Measurements from ENCODE around the gene CABLES1.
"Not testable (repeated sequence)": the region's sequence is repeated elsewhere in the genome, so short reads cannot be mapped to it uniquely, and the experiment has no call there.

The CABLES1 gene

DNA sequence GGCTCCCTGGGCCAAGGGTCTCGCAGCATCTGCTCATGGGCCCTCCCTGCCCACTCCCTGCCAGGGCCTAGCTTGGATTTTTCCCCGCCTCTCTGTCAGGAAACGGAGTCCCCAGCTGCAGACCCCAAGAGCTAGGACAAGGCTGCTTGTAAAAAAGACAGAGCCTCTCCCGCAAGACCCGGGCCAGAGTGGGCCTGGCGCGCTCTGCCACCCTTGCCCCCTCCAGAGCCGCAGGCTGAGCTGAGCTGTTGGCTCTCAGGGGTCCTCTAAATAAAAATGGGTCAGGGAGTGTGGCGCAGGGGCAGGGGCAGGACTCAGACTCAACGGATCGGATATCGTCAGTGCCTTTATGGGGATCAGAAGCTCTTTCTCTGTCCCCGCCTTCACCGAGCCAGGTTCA, 112.6 kb downstream of the CABLES1 start:
- DNase-seq, result no peak

DNA sequence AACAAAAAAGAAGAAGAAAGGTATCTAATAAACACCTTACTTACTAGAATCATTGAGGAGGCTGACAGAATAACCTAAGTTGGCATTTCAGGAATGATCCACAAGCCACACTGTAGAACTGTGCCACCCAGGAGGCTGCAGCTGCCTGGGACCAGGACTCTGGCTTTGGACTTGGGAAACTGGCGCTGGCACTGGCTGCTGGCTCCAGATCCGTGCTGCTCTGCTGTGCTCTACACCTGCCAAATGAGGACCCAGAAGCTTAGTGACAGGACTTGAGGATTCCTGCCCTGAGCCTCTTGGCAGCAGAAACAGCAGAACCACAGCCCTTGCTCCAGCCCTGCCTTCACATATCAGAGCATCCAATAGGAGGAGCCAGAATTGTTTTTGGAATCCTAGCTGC, 113.5 kb downstream of the CABLES1 start:
- DNase-seq, result no peak

- DNase-seq, result no peak
Measured at GRCh38 chr18:23249348-23249747, 114.1 kb downstream of the CABLES1 start.

GRCh38 chr18:23250893-23251656, 115.8 kb downstream of the CABLES1 start:
- no peak for DNase-seq

- no peak for DNase-seq
Measured at GRCh38 chr18:23253630-23254029, 118.3 kb downstream of the CABLES1 start.

- no peak for DNase-seq
Measured at GRCh38 chr18:23257137-23257536, 121.9 kb downstream of the CABLES1 start.

GRCh38 chr18:23257686-23258565, 122.6 kb downstream of the CABLES1 start:
- DNase-seq, result no peak

- no peak for DNase-seq
Measured at GRCh38 chr18:23258566-23259469, 123.5 kb downstream of the CABLES1 start.

DNA sequence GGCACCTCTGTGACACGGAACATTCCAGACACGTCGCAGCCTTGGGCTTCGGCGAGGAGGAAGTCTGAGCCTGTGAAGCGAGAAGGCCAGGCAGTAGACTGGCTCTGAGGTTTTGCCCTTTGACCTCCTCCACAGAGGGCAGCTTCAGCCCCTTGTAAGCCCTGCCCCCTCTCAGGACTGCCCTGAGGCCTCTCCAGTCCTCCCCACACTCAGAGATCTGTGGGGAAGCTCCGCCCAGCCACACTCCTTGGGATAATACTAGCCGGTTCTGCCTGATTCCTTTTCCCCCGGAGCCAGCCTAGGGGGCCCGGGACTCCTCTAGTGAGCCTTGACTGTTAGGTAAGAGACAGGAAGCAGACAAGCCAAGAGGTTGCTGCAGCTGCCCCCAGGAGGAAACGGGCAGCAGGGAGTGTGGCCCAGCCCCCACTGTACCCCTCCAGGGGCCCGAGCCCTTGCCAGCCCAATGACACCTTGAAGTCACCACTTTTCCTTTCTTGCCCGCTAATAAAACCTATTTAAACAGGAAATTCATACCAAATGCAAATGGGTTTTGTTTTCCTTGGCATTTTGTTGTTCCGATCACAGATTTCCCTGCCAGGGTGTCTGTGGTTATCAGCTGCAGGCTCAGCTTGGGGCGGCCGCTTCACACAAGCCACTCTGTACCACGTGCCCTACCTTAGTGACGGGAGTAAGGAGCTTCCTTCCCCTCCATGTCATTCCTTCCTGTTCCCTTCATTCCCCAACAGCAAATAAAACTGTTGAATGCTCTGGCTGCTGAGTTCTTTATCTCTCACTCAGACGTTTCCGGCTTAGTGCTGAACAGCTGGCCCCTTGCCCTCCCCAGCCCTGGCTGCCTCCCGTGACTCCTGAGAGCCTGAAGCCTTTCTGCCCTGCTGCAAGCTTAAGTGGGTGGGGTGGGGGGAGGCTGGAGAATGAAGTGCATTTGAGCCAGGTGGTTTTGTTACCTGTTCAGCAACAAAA, 124.7 kb downstream of the CABLES1 start:
- peak; percentile 59 to 72 for DNase-seq

DNA sequence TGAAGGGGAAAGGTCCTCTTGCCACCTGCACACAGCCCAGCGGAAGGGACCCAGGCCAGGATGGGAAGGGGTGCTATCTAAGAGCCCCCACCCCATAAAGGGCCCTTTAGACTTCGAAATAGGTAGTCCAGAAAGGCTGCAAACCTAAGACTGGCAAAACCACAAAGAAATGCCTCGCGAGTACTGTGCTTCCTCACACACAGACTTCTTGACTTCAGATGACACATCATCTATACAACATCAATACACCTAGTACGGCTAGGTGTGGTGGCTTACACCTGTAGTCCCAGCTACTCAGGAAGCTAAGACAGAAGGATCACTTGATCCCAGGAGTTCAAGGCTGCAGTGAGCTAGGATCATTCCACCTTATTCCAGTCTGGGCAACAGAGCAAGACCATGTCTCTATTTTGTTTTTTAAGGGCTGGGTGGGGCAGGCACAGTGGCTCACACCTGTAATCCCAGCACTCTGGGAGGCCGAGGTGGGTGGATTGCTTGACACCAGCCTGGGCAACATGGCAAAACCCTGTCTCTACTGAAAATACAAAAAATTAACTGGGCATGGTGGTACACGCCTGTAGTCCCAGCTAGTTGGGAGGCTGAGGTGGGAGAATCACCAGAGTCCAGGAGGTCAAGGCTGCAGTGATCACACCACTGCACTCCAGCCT, 125.8 kb downstream of the CABLES1 start:
- DNase-seq, result no peak

GRCh38 chr18:23263551-23264235, 128.4 kb downstream of the CABLES1 start:
- DNase-seq, result no peak

GRCh38 chr18:23265682-23266399, 130.6 kb downstream of the CABLES1 start:
- DNase-seq, result no peak

DNA sequence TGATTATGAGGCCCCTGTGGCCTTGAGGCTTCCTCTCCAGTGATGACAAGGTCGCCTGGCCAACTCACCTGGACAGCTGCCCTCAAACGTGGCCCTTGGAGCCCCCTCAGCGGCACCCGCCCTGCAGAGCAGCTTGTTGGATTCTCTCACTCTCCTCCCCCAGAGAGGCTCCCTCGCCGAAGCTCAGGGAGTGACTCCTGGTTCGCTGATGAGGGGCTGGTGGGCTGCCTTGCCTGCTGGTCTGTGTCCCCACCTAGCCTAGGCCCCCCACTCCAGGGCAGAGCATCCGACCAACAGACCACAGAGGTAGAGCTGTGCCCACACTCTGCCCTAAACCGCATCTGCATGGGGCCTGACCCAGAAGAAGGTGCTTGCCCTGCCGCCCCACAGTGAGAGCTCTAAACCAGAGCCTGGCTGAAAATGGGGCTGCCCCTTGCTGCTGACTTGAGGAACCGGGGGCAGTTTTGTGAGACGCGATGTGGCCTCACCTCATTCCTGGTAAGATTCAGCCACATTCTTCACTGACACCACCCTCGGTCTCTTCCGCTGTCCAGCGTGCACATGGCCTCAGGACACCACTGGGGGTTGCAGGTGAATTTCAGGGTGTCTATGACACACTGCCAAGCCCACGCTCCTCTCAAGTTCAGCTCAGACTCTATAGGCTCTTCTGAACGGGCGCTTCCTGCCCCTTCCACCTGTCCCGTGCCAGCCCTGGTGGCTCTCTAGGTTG, 131.6 kb downstream of the CABLES1 start:
- no peak for DNase-seq

DNA sequence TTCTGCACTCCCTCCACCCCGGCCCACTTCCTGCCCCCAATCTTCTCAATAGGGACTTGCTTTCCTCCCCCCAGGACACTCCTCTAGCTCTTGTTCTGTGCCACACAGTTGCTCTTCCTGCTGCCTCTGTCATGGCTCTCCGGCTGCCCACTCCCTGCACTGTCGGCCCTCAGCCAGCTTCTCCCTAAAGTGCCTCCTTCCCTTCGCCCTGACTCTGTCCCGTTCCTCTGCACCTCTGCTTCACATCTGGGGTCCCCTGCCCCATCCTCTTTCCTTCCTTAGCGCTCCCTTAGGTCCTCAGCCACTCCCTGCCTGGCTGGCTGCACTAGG, 132.1 kb downstream of the CABLES1 start:
- DNase-seq, result no peak

DNA sequence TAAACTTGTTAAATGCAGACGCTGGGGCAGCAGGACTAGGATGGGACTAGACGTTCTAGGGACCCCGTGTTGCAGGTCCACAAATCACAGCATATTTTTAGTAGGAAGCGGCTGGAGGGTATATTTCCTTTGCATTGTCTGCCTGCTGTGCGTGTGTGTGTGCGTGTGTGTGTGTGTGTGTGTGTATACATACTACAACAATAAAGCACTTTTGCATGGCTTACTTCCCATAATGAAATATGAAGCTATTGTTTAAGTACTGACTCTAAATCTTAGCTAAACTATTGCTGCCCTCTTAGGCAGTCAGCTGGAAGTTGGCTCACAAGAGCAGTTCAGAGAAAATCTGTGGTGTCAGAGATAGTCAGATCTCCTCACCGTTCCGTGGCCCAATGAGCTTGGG, 133.4 kb downstream of the CABLES1 start:
- no peak for DNase-seq

DNA sequence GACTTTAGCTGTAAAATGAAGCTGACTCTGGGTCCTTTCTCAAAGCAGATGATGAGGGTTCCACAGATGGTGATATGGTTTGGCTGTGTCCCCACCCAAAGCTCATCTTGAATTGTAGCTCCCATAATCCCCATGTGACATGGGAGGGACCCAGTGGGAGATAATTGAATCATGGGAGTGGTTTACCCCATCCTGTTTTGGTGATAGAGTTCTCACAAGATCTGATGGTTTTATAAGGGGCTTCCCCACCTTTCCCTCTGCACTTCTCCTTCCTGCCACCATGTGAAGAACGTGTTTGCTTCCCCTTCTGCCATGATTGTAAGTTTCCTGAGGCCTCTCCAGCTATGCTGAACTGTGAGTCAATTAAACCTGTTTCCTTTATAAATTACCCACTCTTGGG, 133.8 kb downstream of the CABLES1 start:
- not testable (repeated sequence) for DNase-seq

- DNase-seq, result no peak
Measured at GRCh38 chr18:23269928-23270327, 134.6 kb downstream of the CABLES1 start.

DNA sequence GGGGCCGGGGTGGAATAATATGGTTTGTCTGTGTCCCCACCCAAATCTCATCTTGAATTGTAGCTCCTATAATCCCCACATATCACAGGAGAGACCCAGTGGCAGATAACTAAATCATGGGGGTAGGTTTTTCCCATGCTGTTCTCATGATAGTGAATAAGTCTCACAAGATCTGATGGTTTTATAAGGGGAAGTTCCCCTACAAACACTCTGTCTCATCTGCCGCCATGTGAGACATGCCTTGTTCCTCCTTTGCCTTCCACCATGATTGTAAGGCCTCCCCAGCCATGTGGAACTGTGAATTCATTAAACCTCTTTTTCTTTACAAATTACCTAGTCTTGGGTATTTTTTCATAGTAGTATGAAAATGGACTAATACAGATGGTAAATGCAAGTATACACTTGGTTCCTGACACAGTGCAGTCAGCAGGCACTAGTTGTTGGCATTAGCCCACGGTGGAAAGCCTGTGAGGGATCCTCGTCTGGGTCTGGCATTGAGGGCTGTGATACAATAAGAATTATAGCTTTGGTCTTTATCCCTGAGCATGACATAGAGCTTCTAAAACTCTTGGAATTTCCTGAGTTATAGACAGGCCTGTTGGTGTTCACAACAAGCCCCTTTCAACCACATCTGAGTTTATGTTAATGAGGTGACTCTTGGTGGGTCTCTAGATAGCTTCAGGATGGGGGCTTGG, 135.8 kb downstream of the CABLES1 start:
- no peak for DNase-seq

All from SHP77 (cell line).